Activated naive CD4-positive, alpha-beta T cell treated with anti-CD3 and anti-CD28 coated beads for 36 hours (primary cell): ENCODE data around the gene TRPC4AP. TPM values are rescaled to one million over a fixed set of nuclear protein-coding genes. Genes with fewer than 3 reads are reported as not detected.
A peak's percentile ranks its signal among the peaks of the same experiment; 100 is the strongest.

Experiments
- CTCF ChIA-PET: fragments of 350-600 bp; sonication (Branson Sonifier 250); formaldehyde crosslinking; loops from one replicate; lab custom pipeline; 2021; ENCODE audit warnings: antibody characterized with exemption; lab: Charles Lee
- DNase-seq: peaks from one replicate; pipeline ENCODE4 v3.0.0-alpha.2; 2020
- H3K27ac Mint-ChIP-seq: one replicate; pipeline ENCODE4 v1.8.0; 2021; ENCODE audit warnings: mild to moderate bottlenecking, mixed read lengths
- H3K27me3 Mint-ChIP-seq: one replicate; pipeline ENCODE4 v1.8.0; 2021; ENCODE audit warnings: low read depth, mixed read lengths
- H3K36me3 Mint-ChIP-seq: one replicate; pipeline ENCODE4 v1.8.0; 2021; ENCODE audit warnings: low read depth, mixed read lengths
- H3K4me1 Mint-ChIP-seq: one replicate; pipeline ENCODE4 v1.8.0; 2021; ENCODE audit warnings: low read depth, mixed read lengths
- H3K4me3 Mint-ChIP-seq: one replicate; pipeline ENCODE4 v1.8.0; 2021; ENCODE audit warnings: mild to moderate bottlenecking, moderate library complexity, mixed read lengths
- H3K9me3 Mint-ChIP-seq: one replicate; pipeline ENCODE4 v1.8.0; 2021; ENCODE audit warnings: mixed read lengths
- intact Hi-C: fragments of 100-400 bp; cut with micrococcal nuclease; formaldehyde crosslinking; loops from one replicate; pipeline ENCODE4 v1.15.1; 2023
- total RNA-seq, 2 experiments: library from RNA; stranded (reverse); gene quantifications; one replicate each; pipeline ENCODE4 v1.2.3, GENCODE V29; 2021

The TRPC4AP gene
- total RNA-seq, 2 experiments from 2014 or later: 49.6 to 51.7 TPM

- no peak overlapping the region for H3K4me3 Mint-ChIP-seq
- H3K4me1 Mint-ChIP-seq: no peaks in the 10 kb centered on the region
- intact Hi-C loops: no loop called here
- no peaks in the 10 kb centered on the region for H3K27me3 Mint-ChIP-seq
- CTCF ChIA-PET: interaction anchor here (0.6 to 1.5 kb wide), 3 partner anchors 98 to 127 kb away, joined by 3 to 4 read pairs (median 3); no protein-coding TSS in a partner anchor
- no peaks in the 10 kb centered on the region for H3K9me3 Mint-ChIP-seq
- peak; percentile 33 for DNase-seq
- peaks cover 17% of the 10 kb centered on the region for H3K36me3 Mint-ChIP-seq
- H3K27ac Mint-ChIP-seq: no peak overlapping the region
These were observed 90.8 kb downstream of the TRPC4AP start for GRCh38 chr20:35001596-35002362.

GRCh38 chr20:35000922-35001595, 91.5 kb downstream of the TRPC4AP start:
- intact Hi-C loops: no loop called here
- Mint-ChIP-seq H3K4me3 (no peak overlapping the region), H3K27ac (peak overlapping the region; percentile 18), H3K27me3 (no peaks in the 10 kb centered on the region), H3K4me1 (no peaks in the 10 kb centered on the region), H3K9me3 (no peaks in the 10 kb centered on the region), H3K36me3 (peaks cover 17% of the 10 kb centered on the region)
- CTCF ChIA-PET: interaction anchor here (0.6 to 1.5 kb wide), 2 partner anchors 97 to 126 kb away, joined by 3 to 4 read pairs; no protein-coding TSS in a partner anchor
- DNase-seq: no peak

GRCh38 chr20:35000311-35000921, 92.2 kb downstream of the TRPC4AP start:
- no peaks in the 10 kb centered on the region for H3K4me1 Mint-ChIP-seq
- intact Hi-C loops: no loop called here
- H3K27me3 Mint-ChIP-seq: no peaks in the 10 kb centered on the region
- CTCF ChIA-PET: interaction anchor here (1.5 kb wide), 1 partner anchor 126 kb away, joined by 4 read pairs; no protein-coding TSS in a partner anchor
- H3K36me3 Mint-ChIP-seq: peaks cover 18% of the 10 kb centered on the region
- H3K9me3 Mint-ChIP-seq: no peaks in the 10 kb centered on the region
- H3K4me3 Mint-ChIP-seq: no peak overlapping the region
- peak overlapping the region; percentile 18 for H3K27ac Mint-ChIP-seq
- DNase-seq: no peak

DNA sequence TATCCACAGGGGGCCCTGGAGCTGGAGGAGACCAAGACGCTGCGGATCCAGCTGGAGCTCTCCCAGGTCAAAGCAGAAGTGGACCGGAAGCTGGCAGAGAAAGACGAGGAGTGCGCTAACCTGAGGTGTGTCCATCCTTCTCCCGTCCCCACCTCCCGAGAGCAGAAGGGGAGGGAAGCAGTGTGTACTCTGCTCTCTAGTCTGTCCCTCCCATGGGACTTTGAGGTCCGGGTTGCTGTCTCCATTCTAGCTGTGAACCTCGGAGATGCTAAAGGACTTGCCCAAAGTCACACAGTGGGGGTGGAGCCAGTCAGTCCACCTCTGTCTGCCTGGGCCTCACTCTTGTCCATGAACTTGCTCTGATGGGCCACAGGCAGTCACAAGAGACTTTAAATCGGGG, 92.8 kb downstream of the TRPC4AP start:
- no peaks in the 10 kb centered on the region for H3K4me1 Mint-ChIP-seq
- CTCF ChIA-PET: no interaction called here
- peaks cover 18% of the 10 kb centered on the region for H3K36me3 Mint-ChIP-seq
- intact Hi-C loops: no loop called here
- no peaks in the 10 kb centered on the region for H3K27me3 Mint-ChIP-seq
- no peak overlapping the region for H3K27ac Mint-ChIP-seq
- H3K9me3 Mint-ChIP-seq: no peaks in the 10 kb centered on the region
- H3K4me3 Mint-ChIP-seq: no peak overlapping the region
- DNase-seq: no peak

DNA sequence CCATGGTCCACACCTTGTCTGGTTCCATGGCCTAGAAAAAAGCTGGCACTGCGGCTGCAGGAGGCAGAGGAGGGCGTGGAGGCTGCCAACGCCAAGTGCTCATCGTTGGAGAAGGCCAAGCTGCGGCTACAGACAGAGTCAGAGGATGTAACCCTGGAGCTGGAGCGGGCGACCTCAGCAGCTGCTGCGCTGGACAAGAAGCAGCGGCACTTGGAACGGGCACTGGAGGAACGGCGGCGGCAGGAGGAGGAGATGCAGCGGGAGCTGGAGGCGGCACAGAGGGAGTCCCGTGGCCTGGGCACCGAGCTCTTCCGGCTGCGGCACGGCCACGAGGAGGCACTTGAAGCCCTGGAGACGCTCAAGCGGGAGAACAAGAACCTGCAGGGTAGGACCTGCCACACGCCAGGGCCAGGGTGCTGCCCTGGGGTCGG, 93.6 kb downstream of the TRPC4AP start:
- Mint-ChIP-seq H3K36me3 (peaks cover 13% of the 10 kb centered on the region), H3K4me3 (no peak overlapping the region), H3K27me3 (no peaks in the 10 kb centered on the region), H3K27ac (no peak overlapping the region), H3K4me1 (no peaks in the 10 kb centered on the region), H3K9me3 (no peaks in the 10 kb centered on the region)
- intact Hi-C loops: no loop called here
- DNase-seq: no peak
- CTCF ChIA-PET: interaction anchor here (1.0 kb wide), 1 partner anchor 125 kb away, joined by 3 read pairs; no protein-coding TSS in a partner anchor

DNA sequence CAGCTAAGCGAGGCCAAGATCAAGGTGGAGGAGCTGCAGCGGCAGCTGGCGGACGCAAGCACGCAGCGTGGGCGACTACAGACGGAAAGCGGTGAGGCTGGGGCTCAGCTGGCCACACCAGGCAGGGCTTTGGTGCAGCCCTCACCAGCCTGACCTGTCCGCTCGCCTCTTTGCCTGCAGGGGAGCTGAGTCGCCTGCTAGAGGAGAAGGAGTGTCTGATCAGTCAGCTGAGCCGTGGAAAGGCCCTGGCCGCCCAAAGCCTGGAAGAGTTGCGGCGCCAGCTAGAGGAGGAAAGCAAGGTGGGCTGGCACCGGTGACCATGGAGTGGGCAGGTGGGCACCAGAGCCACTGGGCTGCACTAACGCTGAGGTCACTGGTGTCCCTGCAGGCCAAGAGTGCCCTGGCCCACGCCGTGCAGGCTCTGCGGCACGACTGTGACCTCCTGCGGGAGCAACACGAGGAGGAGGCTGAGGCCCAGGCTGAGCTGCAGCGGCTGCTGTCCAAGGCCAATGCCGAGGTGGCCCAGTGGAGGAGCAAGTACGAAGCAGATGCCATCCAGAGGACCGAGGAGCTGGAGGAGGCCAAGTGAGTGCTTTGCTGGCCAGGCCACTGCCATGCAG, 94.2 kb downstream of the TRPC4AP start:
- CTCF ChIA-PET: interaction anchor here (1.0 kb wide), 1 partner anchor 124 kb away, joined by 3 read pairs; no protein-coding TSS in a partner anchor
- Mint-ChIP-seq H3K4me3 (no peak overlapping the region), H3K27ac (no peak overlapping the region), H3K27me3 (no peaks in the 10 kb centered on the region), H3K4me1 (no peaks in the 10 kb centered on the region), H3K36me3 (peaks cover 13% of the 10 kb centered on the region), H3K9me3 (no peaks in the 10 kb centered on the region)
- no peak for DNase-seq
- intact Hi-C loops: no loop called here

GRCh38 chr20:34997774-34998173, 94.8 kb downstream of the TRPC4AP start:
- no peak overlapping the region for H3K27ac Mint-ChIP-seq
- CTCF ChIA-PET: interaction anchor here (0.8 kb wide), 1 partner anchor 124 kb away, joined by 3 read pairs; no protein-coding TSS in a partner anchor
- no peak for DNase-seq
- no peaks in the 10 kb centered on the region for H3K4me1 Mint-ChIP-seq
- peaks cover 13% of the 10 kb centered on the region for H3K36me3 Mint-ChIP-seq
- intact Hi-C loops: no loop called here
- no peaks in the 10 kb centered on the region for H3K27me3 Mint-ChIP-seq
- H3K9me3 Mint-ChIP-seq: no peaks in the 10 kb centered on the region
- H3K4me3 Mint-ChIP-seq: no peak overlapping the region

- intact Hi-C loops: no loop called here
- Mint-ChIP-seq H3K36me3 (peaks cover 13% of the 10 kb centered on the region), H3K4me1 (no peaks in the 10 kb centered on the region), H3K27me3 (no peaks in the 10 kb centered on the region), H3K4me3 (no peak overlapping the region), H3K9me3 (no peaks in the 10 kb centered on the region), H3K27ac (no peak overlapping the region)
- DNase-seq: no peak
- CTCF ChIA-PET: interaction anchor here (0.8 kb wide), 1 partner anchor 123 kb away, joined by 3 read pairs; no protein-coding TSS in a partner anchor
These were observed 95.5 kb downstream of the TRPC4AP start for GRCh38 chr20:34997131-34997561.

- Mint-ChIP-seq H3K4me3 (no peak overlapping the region), H3K4me1 (no peaks in the 10 kb centered on the region), H3K27ac (no peak overlapping the region), H3K36me3 (peaks cover 13% of the 10 kb centered on the region), H3K27me3 (no peaks in the 10 kb centered on the region), H3K9me3 (no peaks in the 10 kb centered on the region)
- CTCF ChIA-PET: no interaction called here
- DNase-seq: no peak
- intact Hi-C loops: no loop called here
These were observed 96.2 kb downstream of the TRPC4AP start for GRCh38 chr20:34996243-34997028.

DNA sequence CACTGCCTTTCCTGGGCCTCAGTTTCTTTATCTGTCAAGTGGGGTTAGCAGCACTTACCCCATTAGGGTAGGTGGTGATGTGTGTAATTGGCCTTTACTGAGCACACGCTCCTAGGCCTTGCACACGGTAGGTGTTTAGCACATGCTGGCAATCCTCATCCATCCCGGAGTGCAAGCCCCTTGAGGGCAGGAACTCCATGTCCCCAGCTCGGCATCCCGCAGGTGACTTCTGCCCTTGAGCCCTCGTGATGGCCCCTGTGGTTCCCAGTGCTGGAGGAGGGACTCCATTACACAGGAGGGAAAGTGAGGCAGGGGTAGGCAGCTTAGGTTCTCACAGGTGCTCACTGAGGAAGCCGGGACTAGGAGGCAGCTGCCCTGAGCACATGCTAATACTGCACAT, 96.9 kb downstream of the TRPC4AP start:
- H3K36me3 Mint-ChIP-seq: peaks cover 13% of the 10 kb centered on the region
- no peaks in the 10 kb centered on the region for H3K9me3 Mint-ChIP-seq
- no peak overlapping the region for H3K4me3 Mint-ChIP-seq
- no peaks in the 10 kb centered on the region for H3K4me1 Mint-ChIP-seq
- no peak for DNase-seq
- no peaks in the 10 kb centered on the region for H3K27me3 Mint-ChIP-seq
- H3K27ac Mint-ChIP-seq: no peak overlapping the region
- CTCF ChIA-PET: interaction anchor here (0.5 kb wide), 1 partner anchor 564 kb away, joined by 3 read pairs; no protein-coding TSS in a partner anchor
- intact Hi-C loops: no loop called here

- H3K4me3 Mint-ChIP-seq: no peak overlapping the region
- intact Hi-C loops: no loop called here
- DNase-seq: no peak
- H3K9me3 Mint-ChIP-seq: no peaks in the 10 kb centered on the region
- no peak overlapping the region for H3K27ac Mint-ChIP-seq
- no peaks in the 10 kb centered on the region for H3K4me1 Mint-ChIP-seq
- H3K27me3 Mint-ChIP-seq: no peaks in the 10 kb centered on the region
- CTCF ChIA-PET: interaction anchor here (0.5 kb wide), 1 partner anchor 563 kb away, joined by 3 read pairs; no protein-coding TSS in a partner anchor
- peaks cover 13% of the 10 kb centered on the region for H3K36me3 Mint-ChIP-seq
These were observed 97.4 kb downstream of the TRPC4AP start for GRCh38 chr20:34995192-34995591.
